Psoas muscle (tissue), 8 donors: ENCODE measurements around the gene ARL1. TPM values are rescaled to one million over a fixed set of nuclear protein-coding genes. Genes with fewer than 3 reads are reported as not detected.
"Not testable (repeated sequence)": the region's sequence is repeated elsewhere in the genome, so short reads cannot be mapped to it uniquely, and the experiment has no call there.

Source experiments
- ATAC-seq, 4 donors: fragments of 200-7000 bp; cut with Tn5 transposase; one replicate each; pipeline ENCODE4 v1.9.1; 2020; ENCODE audit warnings: moderate library complexity in 3 of 4, mild to moderate bottlenecking in 2 of 4
- DNase-seq, 2 donors: peaks; one replicate each; pipeline ENCODE4 v3.0.0-alpha.2; 2020
- H3K27ac ChIP-seq: fragments of 200-600 bp; one replicate; pipeline ENCODE4 v1.8.0; 2022
- H3K27me3 ChIP-seq, 3 donors: fragments of 200-600 bp in 1 of 3; one replicate each; pipeline versions ENCODE4 v1.6.1 to v1.8.0; 2013 to 2022; ENCODE audit warnings: low read length in 2 of 3, mild to moderate bottlenecking in 2 of 3, moderate library complexity in 1 of 3; ENCODE audit not compliant: insufficient read depth in 3 of 3
- H3K36me3 ChIP-seq, 2 donors: fragments of 200-600 bp in 1 of 2; one replicate each; pipeline versions ENCODE4 v1.6.1 to v1.8.0; 2013 to 2022; ENCODE audit warnings: low read depth in 1 of 2, mild to moderate bottlenecking in 1 of 2, moderate library complexity in 1 of 2; ENCODE audit not compliant: insufficient read depth in 1 of 2
- H3K4me1 ChIP-seq: fragments of 200-600 bp; one replicate; pipeline ENCODE4 v1.8.0; 2022
- H3K4me3 ChIP-seq: fragments of 200-600 bp; one replicate; pipeline ENCODE4 v1.8.0; 2022; ENCODE audit warnings: mild to moderate bottlenecking
- H3K9me3 ChIP-seq: fragments of 200-600 bp; one replicate; pipeline ENCODE4 v1.8.0; 2022
- WGBS, 3 donors: extraction: QIAGEN DNeasy Blood & Tissue Kit; methylation state at CpG; one replicate each; pipeline versions ENCODE4 v1.1.6 to v1.1.7; 2013; 5-methylcytosine and 5-hydroxymethylcytosine counted together
- intact Hi-C, 2 donors: fragments of 100-400 bp; cut with DNase I; formaldehyde crosslinking; loops; one replicate each; pipeline versions ENCODE4 v1.11.0 to v1.14.2; 2022
- polyA plus RNA-seq, 3 donors: library from polyadenylated mRNA; stranded (reverse); fragments of 200-250 nt; gene quantifications; one replicate each; pipeline ENCODE4 v1.2.3, GENCODE V29; 2013
- total RNA-seq, 4 donors: library from RNA; stranded (reverse); fragmentation: NEBNext Ultra II Directional in 2 of 4; extraction: Animal tissue kit (Norgen Biotek cat#: 25700) in 2 of 4; gene quantifications; one replicate each; pipeline versions ENCODE4 v1.2.1 to v1.2.4, GENCODE V29; 2021 to 2023
- TF ChIP-seq, protein P1 (sequence below): fragments of 200-600 bp; IDR thresholded peaks from one replicate; pipeline ENCODE4 v1.8.0; 2022; ENCODE audit warnings: antibody characterized with exemption
- donor health status: healthy with polysubstance abuse.
- donor health status: DM: no; HTN: no; CAD: no; lungs with moderate emphysema.
- donor health status: Bipolar disorder and iron deficiency.
- donor health status: healthy.
- donor health status: DM: yes; HTN: yes; CAD: no.
- donor health status: DM: no; HTN: no; CAD: no.
- donor health status: DM: no; HTN: no; CAD: no.
- donor health status: DM: yes; HTN: yes; CAD: no.

ARL1 gene
- total and polyA plus RNA-seq, 7 donors, result 41.2 to 73.1 (median 56.4) TPM

DNA sequence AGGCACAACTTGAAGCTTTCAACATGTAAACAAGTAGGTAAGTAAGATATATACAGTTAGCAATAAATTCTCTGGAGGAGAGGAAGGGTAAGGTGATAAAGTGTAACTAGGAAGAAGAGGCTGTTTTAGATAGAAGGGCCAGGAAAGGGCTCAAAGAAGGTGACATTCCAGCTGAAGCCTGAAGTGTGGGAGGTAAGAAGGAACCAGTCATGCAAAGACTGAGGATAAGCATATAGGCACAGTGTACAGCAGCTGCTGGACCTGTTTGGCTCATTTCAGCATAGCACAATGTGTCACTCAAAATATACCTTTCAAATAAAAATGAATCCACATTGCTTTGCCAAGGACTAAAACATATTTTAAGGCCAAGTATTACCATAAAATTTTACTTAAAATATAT is 28.6 kb upstream of the ARL1 start:
- no peak for ATAC-seq
- intact Hi-C loops, result no loop called here
- no peak overlapping the region for H3K4me3 ChIP-seq
- H3K9me3 ChIP-seq, result no peaks in the 10 kb centered on the region
- DNase-seq, result no peak
- H3K4me1 ChIP-seq, result no peaks in the 10 kb centered on the region
- TF ChIP-seq, protein P1, sequence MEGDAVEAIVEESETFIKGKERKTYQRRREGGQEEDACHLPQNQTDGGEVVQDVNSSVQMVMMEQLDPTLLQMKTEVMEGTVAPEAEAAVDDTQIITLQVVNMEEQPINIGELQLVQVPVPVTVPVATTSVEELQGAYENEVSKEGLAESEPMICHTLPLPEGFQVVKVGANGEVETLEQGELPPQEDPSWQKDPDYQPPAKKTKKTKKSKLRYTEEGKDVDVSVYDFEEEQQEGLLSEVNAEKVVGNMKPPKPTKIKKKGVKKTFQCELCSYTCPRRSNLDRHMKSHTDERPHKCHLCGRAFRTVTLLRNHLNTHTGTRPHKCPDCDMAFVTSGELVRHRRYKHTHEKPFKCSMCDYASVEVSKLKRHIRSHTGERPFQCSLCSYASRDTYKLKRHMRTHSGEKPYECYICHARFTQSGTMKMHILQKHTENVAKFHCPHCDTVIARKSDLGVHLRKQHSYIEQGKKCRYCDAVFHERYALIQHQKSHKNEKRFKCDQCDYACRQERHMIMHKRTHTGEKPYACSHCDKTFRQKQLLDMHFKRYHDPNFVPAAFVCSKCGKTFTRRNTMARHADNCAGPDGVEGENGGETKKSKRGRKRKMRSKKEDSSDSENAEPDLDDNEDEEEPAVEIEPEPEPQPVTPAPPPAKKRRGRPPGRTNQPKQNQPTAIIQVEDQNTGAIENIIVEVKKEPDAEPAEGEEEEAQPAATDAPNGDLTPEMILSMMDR, result no peak
- H3K27me3 ChIP-seq, result no peaks in the 10 kb centered on the region
- no peaks in the 10 kb centered on the region for H3K36me3 ChIP-seq
- H3K27ac ChIP-seq, result no peak overlapping the region

DNA sequence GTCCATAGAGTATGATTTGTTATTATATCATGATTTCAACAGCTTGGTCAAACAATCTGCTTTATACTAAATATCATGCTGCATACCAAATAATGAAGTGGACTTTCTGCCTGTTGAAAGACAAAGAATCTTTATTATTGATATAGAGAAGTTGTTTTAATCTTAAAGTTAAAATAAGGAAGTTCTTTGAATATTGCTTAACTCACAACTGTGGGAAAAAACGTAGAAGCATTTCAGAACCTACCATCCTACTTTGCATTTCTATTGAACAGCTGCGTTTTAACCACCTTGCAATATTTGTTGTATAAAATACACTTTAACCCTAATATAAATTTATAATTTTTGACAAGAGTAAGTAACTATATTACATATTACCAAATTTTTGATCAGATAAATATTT is 22.9 kb upstream of the ARL1 start:
- no peak for ATAC-seq
- Histone ChIP-seq H3K27ac (no peak overlapping the region), H3K4me3 (no peak overlapping the region), H3K4me1 (no peaks in the 10 kb centered on the region), H3K27me3 (no peaks in the 10 kb centered on the region), H3K36me3 (no peaks in the 10 kb centered on the region), H3K9me3 (no peaks in the 10 kb centered on the region)
- DNase-seq, result no peak
- intact Hi-C loops, result no loop called here
- TF ChIP-seq, protein P1, result no peak
- 75 to 77% (median 76%) methylated on average over 2 of the region's 2 CpGs for WGBS, 3 donors

DNA sequence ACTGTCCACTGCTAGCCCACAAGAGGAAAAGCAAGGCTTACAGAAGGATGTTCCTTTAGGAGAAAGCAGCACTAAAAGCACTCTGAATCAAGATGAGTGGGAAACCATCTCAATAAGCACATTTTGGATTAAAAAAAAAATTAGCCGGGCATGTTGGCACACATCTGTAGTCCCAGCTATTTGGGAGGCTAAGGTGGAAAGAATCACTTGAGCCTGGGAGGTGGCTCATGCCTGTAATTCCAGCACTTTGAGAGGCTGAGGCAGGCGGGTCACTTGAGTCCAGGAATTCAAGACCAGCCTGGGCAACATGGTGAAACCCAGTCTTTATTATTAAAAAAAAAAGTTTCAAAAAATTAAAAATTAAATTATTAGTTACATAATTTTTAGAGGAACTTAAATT is 17.0 kb upstream of the ARL1 start:
- no peaks in the 10 kb centered on the region for H3K36me3 ChIP-seq
- intact Hi-C loops, result no loop called here
- ATAC-seq (no peak), DNase-seq (no peak)
- H3K4me1 ChIP-seq, result no peaks in the 10 kb centered on the region
- no peaks in the 10 kb centered on the region for H3K9me3 ChIP-seq
- 52 to 63% (median 60%) methylated on average over 2 of the region's 2 CpGs for WGBS, 3 donors
- TF ChIP-seq, protein P1, result no peak
- no peak overlapping the region for H3K4me3 ChIP-seq
- no peak overlapping the region for H3K27ac ChIP-seq
- no peaks in the 10 kb centered on the region for H3K27me3 ChIP-seq

DNA sequence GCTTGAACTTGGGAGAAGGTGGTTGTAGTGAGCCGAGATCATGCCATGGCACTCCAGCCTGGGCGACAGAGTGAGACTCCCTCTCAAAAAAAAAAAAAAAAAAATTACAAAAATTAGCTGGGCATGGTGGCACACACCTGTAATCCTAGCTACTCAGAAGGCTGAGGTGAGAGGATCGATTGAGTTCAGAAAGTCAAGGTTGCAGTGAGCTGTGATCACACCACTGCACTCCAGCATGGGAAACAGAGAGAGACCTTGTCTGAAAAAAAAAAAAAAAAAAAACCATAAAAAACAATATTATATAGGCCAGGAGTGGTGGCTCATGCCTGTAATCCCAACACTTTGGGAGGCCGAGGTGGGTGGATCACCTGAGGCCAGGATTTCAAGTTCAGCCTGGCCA is 14.5 kb upstream of the ARL1 start:
- H3K27me3 ChIP-seq, H3K27ac ChIP-seq, intact Hi-C loops, DNase-seq, ATAC-seq, H3K36me3 ChIP-seq, H3K4me3 ChIP-seq, H3K4me1 ChIP-seq, H3K9me3 ChIP-seq: not testable (repeated sequence)
- 89 to 95% (median 94%) methylated on average over 4 of the region's 4 CpGs for WGBS, 3 donors

DNA sequence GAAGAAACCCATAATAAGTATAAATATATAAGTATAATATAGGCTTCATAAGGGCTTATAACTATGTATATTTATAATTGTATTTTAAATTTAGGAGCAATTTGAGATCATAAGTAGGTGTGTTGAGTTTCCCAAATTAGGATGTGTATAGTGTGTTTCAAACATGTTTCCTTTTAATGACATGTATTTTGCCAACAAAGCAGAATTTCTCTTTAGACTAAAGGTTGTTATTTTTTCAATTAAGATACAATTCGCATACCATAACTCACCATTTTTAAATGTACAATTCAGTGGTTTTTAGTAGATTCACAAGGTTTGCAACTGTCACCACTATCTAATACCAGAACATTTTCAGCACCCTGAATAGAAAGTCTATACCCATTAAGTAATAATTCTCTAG is 7.7 kb upstream of the ARL1 start:
- ATAC-seq (no peak), DNase-seq (no peak)
- TF ChIP-seq, protein P1, result no peak
- Histone ChIP-seq H3K4me1 (no peaks in the 10 kb centered on the region), H3K9me3 (no peaks in the 10 kb centered on the region), H3K36me3 (no peaks in the 10 kb centered on the region), H3K4me3 (no peak overlapping the region), H3K27ac (no peak overlapping the region), H3K27me3 (no peaks in the 10 kb centered on the region)
- intact Hi-C loops, result loop anchor here in 1 of 2 donors (10.0 kb wide), 1 partner anchor 420 kb away; the partner anchor contains the start of gene GNPTAB
- WGBS, 3 donors, result 97 to 98% (median 97%) methylated on average over 1 of the region's 1 CpG
